Measurements from ENCODE around the gene ATP6V1G1.
"Not testable (repeated sequence)": the region's sequence is repeated elsewhere in the genome, so short reads cannot be mapped to it uniquely, and the experiment has no call there.

The ATP6V1G1 gene

GRCh38 chr9:114587345-114588202, at the start of gene ATP6V1G1:
Gene ATP6V1G1, plus strand, starts transcription at chr9:114587769. Its CDS starts 70 bp downstream, at chr9:114587839.
- DNase-seq: peak; percentile 86

- DNase-seq: no peak
These were observed 49.3 kb upstream of the ATP6V1G1 start for GRCh38 chr9:114538241-114538640.

- no peak for DNase-seq
These were observed 47.7 kb upstream of the ATP6V1G1 start for GRCh38 chr9:114539701-114540380.

GRCh38 chr9:114545055-114545454, 42.5 kb upstream of the ATP6V1G1 start:
- no peak for DNase-seq

GRCh38 chr9:114546851-114547250, 40.7 kb upstream of the ATP6V1G1 start:
- DNase-seq: no peak

- no peak for DNase-seq
These were observed 37.8 kb upstream of the ATP6V1G1 start for GRCh38 chr9:114549697-114550330.

- DNase-seq: no peak
These were observed 35.6 kb upstream of the ATP6V1G1 start for GRCh38 chr9:114551750-114552685.

GRCh38 chr9:114552706-114553105, 34.9 kb upstream of the ATP6V1G1 start:
- DNase-seq: no peak

GRCh38 chr9:114553202-114553601, 34.4 kb upstream of the ATP6V1G1 start:
- DNase-seq: no peak

- no peak for DNase-seq
These were observed 31.9 kb upstream of the ATP6V1G1 start for GRCh38 chr9:114555696-114556095.

- no peak for DNase-seq
These were observed 29.4 kb upstream of the ATP6V1G1 start for GRCh38 chr9:114558027-114558675.

- DNase-seq: no peak
These were observed 27.6 kb upstream of the ATP6V1G1 start for GRCh38 chr9:114559830-114560513.

- no peak for DNase-seq
These were observed 26.6 kb upstream of the ATP6V1G1 start for GRCh38 chr9:114560956-114561355.

- DNase-seq: no peak
These were observed 25.8 kb upstream of the ATP6V1G1 start for GRCh38 chr9:114561771-114562170.

GRCh38 chr9:114565204-114565603, 22.4 kb upstream of the ATP6V1G1 start:
- DNase-seq: no peak

GRCh38 chr9:114570742-114571141, 16.8 kb upstream of the ATP6V1G1 start:
- DNase-seq: no peak

GRCh38 chr9:114571391-114571790, 16.2 kb upstream of the ATP6V1G1 start:
- no peak for DNase-seq

- no peak for DNase-seq
These were observed 15.4 kb upstream of the ATP6V1G1 start for GRCh38 chr9:114572199-114572598.

- no peak for DNase-seq
These were observed 13.1 kb upstream of the ATP6V1G1 start for GRCh38 chr9:114574438-114574837.

- DNase-seq: not testable (repeated sequence)
These were observed 10.8 kb upstream of the ATP6V1G1 start for GRCh38 chr9:114576779-114577178.

GRCh38 chr9:114578134-114578533, 9.4 kb upstream of the ATP6V1G1 start:
- not testable (repeated sequence) for DNase-seq
